ENCODE measurements around the gene CAMSAP3.

Gene CAMSAP3

DNA sequence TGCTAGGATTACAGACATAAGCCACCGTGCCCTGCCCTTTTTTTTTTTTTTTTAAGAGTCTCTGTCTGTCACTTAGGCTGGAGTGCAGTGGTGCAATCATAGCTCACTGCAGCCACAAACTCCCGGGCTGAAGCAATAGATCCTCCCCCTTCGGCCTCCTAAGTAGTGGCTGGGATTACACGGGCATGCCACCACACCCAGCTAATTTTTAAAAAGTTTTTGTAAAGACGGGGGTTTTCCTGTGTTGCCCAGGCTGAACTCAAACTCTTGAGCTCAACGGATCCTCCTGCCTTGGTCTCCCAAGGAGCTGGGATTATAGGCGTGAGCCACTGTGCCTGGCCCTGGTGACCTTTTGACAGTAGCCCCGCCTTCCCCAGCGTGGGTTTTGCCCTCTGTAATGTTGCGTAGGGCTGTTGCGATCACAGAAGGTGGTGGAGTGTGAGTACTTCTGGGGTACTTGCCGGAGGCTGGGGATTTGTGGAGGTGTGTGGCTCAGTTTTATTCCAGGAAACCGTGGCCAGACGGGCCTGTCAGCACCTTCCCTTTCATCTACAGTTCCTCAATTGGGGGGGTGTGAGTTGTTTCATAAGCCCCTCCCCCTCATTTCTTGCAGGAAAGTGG lies 61.6 kb downstream of the CAMSAP3 start:
- no peak for DNase-seq

DNA sequence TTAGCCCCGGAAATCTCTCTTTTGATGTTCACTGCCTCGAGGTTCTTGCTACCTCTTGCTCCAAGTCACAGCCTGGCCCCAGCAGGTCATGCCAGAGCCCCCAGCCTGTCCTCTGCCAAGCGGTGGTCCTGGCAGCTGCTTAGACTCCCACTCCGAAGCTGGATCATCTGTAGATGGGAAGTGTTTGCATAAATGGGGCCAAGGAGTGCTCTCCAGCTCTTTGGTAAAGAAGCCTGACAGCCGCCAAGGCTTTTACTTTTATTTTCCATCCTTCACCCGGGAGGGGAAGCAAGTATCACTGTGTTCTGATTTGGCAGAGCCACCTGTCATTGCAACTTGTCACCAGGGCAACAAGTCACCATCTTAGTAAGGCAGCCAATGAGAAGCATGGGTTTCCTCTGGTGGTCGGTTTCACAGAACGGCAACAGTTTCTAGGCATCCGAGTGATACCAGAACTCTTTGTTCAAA lies 62.6 kb downstream of the CAMSAP3 start:
- DNase-seq = no peak

DNA sequence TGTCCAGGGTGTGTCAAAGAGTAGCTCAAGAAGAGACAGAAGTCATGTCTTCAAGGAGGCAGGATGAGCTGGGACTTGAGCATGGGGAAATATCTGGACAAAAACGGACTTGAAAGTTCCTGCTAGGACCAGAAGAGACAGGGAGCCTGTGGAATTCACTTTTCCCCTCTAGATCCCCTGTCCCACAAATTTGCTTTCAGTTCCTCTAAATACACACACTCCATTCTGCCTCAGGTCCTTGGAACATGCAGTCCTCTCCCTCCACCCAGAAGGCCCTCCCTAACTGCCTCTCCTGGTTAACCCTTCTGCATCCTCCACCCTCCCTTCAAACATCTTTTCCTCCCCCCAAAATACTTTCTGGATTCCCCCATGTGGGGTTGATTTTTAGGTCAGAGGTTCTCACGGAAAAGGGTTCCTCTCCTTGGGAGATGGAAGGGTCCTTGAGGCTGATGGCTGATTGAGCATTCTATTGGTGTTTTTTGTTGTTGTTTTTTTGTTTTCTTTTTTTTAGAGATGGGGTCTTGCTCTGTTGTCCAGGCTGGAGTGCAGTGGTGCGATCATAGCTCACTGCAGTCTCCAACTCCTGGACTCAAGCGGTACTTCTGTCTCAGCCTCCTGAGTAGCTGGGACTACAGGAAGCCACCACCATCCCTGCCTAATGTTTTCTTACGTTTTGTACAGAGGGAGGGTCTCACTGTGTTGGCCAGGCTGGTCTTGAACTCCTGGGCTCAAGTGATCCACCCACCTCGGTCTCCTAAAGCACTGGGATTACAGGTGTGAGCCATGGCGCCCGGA lies 66.3 kb downstream of the CAMSAP3 start:
- DNase-seq = no peak

DNA sequence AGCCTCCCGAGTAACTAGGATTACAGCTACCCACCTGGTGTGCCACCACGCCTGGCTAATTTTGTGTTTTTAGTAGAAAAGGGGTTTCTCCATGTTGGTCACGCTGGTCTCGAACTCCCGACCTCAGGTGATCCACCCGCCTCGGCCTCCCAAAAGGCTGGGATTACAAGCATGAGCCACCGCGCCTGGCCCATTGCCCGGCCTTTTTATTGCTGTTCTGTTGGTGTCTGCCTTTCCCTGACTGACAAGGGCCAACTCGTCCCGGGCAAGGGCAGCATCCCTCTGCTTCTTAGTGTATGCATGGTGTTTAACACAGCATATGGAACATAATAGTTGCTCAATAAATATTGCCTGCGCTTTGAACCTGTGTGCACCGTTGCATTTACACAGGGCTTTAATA lies 67.0 kb downstream of the CAMSAP3 start:
- DNase-seq = no peak

DNA sequence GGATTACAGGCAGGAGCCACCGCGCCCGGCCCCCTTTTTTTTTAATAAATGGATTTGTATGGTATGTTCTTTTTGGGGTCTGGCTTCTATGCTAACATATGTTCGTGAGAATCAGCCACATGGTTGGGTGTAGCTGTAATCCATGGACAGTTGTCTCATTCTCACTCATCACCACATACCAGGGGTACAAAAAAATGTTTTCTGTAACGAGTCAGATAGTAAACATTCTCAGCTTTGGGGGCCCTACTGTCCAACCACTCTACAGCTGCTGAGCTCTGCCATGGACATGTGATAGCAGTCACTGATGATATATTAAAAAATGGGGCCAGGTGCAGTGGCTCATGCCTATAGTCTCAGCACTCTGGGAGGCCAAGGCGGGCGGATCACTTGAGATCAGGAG lies 68.0 kb downstream of the CAMSAP3 start:
- no peak for DNase-seq

DNA sequence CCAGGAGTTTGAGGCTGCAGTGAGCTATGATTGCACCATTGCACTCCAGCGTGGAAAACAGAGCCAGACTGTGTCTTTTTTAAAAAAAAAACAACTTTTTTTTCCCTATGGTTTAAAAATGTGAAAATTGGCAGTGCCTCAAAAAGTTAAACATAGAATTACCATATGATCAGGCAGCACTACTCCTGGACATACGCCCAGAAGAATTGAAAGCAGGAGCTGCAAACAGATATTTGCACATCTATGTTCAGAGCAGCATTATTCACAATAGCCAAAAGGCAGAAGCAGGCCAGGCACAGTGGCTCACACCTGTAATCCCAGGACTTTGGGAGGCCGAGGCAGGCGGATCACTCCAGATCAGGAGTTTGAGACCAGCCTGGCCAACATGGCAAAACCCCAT lies 69.4 kb downstream of the CAMSAP3 start:
- DNase-seq = no peak
